Stimulated activated CD4-positive, alpha-beta T cell treated with anti-CD3 and anti-CD28 coated beads, Interleukin-15, amount 100 ng/mL, for 48 hours (primary cell): ENCODE data around the gene IFT122.

Source experiments
- DNase-seq, 2 donors: peaks; one replicate each; pipeline ENCODE4 v3.0.0-alpha.2; 2020; ENCODE audit warnings: low read depth in 2 of 2

IFT122 gene

DNA sequence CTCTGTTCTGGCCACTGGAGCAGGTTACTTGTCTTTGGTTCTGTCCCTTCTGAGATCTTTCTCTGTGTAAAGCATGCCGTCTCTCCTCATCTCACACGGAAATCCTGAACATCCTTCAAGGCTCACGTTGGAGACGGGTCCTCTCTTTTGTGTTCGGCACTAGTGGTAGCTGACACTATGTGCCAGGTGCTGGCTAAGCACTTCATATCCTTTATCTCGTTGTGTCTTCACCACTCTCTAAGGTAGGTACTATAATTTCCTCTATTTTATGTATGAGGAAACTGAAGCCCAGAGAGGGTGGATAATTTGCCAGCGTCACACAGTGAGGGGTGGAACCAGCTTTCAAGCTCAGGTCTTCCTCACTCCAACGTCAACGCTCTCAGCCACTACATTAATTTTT lies 1.2 kb downstream of the IFT122 start:
- DNase-seq = no peak

DNA sequence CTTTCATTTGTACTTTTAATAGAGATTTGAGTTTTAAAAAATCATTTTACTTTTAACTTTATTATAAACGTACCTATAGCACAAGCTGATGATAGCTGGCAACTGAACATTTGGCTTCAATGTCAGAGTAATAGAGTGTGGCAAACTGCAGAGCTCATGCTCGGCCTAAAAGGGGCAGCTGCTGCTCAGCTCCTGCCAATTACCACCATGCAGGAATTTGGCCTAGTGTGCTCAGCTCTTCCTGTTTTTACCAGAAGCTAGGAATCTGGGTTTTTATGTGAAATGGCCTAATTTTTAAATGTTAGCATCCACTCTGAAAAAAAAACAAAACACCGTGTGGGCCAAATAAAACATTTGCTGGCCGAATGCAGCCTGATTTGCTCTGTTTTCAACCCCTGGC lies 1.8 kb downstream of the IFT122 start:
- no peak for DNase-seq

DNA sequence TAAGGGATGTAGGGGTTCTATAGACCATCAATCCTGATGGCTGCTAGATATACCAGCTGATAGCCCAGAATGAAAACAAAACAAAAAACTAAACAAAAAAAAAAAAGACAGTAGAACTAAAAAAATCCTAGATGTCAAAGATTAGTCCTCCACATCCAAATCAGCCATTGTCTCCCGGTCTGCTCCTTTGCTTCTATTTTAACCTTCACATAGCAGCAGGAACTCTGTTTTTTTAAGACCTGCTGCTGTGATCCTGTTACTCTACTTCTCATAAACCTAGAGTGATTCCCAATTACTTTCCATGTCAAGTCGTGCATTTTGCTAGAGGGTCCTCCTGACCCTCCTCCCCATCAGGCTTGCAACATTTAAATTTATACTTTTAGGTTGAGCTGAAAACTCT lies 2.5 kb downstream of the IFT122 start:
- no peak for DNase-seq

DNA sequence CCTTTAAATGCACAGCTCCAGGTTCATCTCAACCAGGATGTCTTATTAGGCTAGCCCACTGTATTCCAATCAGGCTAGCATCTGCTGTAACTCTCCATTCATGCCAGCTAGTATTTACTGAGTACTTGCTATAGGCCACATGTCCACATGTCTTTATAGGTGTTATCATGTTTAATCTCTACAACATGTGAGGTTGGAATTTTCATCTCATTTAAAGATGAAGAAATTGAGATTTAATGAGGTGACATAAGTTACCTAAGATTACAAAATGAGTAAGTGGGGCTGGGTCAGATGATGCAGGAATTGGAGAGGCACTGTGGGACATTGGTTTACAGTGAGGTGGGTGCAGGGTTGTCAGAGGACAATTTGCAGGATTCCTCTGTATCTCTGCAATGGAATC lies 2.9 kb downstream of the IFT122 start:
- no peak for DNase-seq

DNA sequence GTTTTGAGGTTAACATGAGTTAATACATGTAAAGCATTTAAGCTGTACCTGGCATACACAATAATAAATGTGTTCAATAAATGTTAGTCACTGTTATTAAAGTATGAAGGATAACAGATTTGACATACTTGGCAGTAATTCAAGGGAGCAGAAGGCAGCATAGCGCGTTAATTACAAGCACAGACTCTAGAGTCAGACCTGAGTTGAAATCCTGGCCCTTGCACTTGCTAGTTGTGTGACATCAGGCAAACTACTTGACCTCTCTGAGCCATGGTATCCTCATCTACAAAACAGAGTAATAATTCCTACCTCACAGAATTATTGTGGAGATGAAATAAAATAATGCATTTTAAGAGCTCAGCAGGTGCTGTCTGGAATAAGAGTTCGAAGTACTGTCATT lies 5.4 kb downstream of the IFT122 start:
- DNase-seq = no peak

DNA sequence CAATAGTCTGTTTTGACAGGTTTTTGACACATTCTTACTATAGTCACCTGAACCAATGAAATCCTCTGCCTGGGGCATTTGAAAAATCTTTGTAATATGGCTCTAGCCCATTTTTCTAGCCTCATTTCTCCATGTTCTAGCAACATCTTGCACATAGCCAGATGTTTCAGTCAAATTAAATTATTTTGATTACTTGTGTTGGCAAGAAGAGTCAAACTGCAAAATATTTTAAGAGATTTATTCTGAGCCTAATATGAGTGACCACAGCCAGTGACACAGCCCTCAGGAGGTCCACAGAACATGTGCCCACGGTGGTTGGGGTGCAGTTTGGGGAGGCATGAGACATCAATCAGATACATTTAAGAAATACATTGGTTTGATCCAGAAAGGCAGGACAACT lies 6.9 kb downstream of the IFT122 start:
- no peak for DNase-seq

DNA sequence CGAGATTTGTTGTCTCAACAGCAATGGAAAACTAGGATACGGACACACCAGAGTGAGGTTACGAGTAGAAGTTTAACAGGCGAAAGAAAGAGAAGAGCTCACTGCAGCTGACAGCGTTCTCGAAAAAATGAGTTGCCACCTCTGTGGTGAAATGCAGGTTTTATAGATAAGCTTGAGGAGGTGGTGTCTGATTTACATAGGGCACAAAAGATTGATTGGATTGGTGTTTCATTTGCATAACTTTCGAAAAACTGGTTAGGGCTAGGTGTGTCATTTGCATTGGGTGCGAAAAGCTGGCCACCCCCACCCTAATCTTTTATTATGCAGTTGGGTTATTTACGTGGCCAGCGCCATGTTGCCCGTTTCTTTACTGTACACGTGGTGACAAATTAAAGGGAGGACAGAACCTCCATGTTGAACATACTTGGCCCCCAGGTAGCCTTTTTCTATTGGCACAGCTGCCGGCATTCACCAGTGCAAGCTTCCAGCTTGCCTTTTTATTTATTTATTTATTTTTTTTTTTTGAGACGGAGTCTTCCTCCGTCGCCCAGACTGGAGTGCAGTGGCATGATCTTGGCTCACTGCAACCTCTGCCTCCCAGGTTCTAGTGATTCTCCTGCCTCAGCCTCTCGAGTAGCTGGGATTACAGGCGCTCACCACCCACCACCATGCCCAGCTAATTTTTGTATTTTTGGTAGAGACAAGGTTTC lies 8.3 kb downstream of the IFT122 start:
- no peak for DNase-seq

DNA sequence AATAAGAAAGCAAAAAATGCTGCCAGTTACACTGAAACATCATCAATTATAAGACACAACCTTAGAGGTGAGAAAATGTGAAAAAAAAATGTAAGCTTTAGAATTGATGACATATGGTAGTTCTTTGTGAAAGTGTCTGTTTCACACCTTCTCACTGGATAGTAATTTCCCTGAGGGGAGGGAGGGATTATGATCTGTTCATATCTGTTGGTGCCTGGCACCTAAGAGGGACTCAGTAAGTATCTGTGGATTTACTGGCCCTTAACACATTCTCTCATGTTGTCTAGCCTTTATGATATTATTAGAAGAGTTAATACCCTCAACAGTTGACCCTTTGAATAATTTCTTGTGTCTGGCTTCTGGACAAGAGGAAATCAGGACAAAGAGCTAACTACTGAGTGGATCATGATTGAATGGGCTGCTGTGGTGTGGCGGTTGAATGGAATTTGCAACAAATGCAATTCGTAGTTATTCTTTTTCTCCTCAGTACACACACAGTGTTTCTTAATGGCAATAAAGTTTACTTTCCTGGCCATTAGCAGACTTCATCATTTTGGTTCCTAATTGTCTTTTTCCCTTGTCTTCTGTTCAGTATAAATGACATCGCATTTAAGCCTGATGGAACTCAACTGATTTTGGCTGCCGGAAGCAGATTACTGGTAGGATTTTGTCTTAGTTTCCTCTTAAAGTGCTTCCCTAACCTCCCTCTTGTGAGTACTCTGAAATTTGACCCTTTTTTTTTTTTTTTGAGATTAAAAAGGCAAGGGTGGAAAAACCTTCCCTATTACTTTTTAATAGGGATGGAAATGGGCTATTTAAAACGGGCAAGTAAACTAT lies 9.5 kb downstream of the IFT122 start:
- no peak for DNase-seq

DNA sequence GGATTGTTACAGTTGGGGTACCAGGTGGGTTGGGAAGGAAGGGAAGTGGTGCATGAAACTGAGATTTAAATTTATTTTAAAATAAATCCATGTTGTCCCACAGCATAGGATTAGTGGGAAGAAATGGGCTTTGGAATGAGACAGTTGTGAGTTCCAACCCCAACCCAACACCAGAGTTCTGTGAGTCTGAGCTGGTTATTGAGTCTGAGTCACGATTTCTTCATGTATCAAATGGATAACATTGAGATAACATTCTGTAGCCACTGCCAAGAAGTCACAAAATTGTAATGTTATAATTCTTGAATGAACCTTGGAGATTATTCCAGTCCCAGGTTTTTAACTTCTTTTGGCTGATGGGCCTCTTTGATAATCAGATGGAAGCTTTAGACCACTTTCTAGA lies 13.7 kb downstream of the IFT122 start:
- no peak for DNase-seq

DNA sequence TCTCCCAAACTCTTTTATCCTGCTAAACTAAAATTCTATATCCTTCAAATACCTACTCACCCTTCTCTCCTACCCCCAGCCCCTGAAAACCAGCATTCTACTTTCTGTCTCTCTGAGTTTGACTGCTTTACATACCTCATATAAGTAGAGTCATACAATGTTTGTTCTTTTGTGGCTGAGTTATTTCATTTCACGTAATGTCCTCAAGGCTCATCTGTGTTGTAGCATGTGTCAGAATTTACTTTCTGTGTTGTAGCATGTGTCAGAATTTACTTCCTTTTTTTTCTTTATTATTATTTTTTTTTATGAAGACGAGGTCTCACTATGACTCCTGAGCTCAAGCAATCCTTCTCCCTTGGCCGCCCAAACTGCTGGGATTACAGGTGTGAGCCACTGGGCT lies 20.1 kb downstream of the IFT122 start:
- DNase-seq = no peak

DNA sequence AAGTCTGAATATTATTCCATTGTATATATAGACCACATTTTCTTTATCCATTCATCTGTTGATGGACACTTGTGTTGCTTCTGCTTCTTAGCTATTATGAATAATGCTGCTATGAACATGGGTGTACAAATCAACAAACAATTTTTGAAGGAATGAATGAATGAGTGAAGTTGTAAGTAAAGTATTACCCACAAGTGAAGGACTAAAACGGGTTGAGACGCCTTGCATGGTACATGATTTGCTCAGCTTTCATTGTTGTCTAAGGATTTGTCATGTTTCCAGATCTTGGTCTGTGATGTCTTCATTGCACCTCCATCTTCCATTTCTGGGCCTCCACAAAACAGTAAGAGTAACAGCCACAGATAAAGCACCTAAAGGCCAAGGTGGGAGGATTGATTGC lies 20.5 kb downstream of the IFT122 start:
- DNase-seq = no peak

DNA sequence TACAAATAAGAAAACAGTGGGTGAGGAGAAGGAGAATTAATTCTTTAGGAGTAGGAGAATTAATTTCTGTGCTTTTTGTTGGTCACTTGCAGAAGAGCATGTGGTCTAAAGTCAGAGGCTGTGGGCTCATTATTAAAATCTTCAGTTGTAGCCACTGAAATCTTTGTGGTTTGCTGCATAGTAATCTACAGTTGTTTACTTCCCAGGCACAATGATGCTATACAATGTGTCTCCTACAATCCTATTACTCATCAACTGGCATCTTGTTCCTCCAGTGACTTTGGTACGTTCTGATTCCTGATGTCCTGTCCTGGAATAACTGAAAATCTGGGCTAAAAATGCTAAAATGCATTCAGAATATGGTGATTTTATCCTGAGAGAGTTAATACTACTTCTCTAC lies 21.0 kb downstream of the IFT122 start:
- DNase-seq = no peak

DNA sequence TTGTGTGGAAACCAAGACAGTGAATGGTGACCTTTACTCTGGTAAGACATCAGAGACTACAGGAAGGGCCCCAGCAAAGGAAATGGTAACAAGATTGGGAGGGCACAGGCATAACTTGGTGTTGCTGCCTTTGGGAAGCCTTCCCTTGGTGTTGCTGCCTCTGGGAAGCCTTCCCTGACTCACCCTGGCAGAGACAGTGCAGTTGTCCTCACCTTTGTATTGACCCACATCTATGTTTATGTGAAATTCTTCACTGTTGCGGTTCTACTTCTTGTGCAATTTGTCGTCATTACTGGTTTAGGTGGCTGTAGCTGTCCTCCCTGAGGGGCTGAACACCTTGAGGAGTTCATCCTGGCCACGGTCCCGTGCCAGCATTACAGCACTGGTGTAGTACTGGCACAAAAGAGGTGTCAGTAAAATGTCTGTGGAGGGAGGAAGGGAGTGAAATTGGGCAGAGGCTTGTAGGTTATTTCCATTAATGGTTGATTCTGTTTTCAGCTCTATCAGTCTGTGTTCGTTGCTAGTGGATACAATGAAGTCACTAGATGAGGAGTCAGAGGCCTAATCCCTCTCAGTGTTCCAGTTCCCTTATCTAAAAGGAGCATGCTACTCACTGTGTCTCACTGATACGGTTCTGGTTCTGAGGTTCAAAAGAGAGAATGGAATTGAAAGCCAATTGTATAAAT lies 21.6 kb downstream of the IFT122 start:
- DNase-seq = no peak

DNA sequence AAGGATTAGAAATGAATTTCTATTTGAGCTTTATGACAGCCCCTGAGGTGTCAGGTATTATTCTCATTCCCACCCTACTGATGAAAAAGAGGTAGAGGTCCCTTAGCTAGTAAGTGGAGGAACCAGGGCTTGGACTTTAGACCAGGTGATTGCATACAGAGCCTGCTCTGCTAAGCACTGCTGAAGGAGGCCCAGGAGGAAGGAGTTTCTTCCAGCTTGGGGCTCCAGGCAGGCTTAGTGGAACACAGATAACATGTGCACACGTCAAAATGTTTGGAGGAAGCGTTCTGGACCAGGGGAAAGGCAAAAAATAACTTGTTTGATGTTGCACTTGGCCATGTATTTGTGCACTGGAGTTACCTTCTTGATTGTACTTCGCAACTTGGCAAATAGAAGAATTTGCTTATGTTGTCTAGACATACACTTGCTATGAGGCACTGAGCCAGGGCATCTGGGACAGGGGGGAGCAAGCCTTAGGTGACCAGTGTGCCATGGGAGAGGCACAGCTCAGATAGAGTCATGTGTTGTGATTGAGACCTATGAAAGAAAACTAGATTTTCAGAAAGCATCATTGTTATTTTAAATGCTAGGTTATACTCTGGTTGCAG lies 22.4 kb downstream of the IFT122 start:
- DNase-seq = no peak

DNA sequence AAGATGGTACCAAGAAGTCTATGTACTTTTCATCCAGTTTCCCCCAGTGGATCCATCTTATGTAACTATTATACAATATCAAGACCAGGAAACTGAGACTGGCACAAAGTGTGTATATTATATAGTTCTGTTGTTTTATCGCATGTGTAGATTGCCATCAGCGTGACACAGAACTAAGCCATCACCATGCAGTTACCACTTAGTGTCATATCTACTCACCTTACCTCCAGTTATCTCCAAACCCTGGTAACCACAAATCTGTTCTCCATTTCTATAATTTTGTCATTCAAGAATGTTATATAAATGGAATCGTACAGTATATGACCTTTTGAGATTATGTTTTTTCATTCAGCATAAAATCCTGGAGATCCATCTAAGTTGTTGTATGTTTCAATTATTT lies 23.1 kb downstream of the IFT122 start:
- no peak for DNase-seq

DNA sequence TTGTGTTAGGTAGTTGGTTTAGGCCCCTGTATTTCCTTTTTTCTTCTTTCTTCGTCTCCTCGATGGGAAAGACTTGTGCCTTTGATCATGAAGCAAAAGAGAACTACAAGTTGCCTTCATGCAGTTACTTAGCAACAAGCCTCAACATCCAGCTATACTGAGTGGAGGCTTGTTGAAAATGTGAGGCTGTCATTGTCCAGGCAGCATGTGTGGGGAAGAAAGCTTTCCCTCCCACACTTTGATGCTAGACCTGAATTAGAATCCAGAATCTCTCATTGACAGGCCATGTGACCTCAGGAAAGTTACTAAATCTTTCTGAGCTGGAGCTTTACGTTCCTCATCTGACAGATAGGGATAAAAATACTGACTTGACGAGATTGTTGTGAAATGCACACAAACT lies 23.7 kb downstream of the IFT122 start:
- DNase-seq = no peak

DNA sequence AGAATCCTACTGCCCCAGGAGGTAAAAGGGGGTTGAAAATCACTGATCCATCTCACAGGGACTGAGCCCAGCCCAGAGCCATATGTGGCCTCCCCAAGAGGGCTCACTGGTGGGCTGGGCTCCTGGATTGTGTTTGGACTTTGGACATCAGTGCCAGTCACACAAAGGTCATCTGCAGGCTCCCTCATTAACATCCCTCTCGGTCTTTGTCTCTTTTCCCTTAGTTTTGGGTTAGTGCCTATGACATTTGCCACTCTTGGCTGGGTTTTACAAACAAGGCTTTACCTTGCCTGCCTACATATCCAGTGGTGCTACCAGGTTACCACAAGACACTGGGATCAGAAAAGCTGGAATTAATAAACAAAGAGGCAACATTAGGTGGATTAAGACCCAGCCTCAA lies 27.9 kb downstream of the IFT122 start:
- DNase-seq = no peak

DNA sequence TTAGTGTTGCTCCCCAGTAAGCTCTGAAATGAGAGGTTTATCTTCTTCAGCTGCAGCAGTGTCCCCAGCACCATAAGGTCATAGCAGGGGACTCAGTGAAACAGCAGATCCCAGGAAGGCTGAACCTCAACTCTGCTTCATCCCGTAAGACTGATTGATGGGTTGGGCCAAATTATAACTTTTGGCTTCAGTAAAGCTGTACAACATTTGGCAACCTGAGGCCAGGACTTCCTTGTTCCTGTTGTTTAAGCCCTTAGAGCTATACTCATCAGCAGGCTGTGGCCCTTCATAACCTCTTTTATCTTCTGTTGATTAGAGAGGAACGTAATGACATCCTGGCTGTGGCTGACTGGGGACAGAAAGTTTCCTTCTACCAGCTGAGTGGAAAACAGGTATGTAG lies 29.0 kb downstream of the IFT122 start:
- DNase-seq = no peak

DNA sequence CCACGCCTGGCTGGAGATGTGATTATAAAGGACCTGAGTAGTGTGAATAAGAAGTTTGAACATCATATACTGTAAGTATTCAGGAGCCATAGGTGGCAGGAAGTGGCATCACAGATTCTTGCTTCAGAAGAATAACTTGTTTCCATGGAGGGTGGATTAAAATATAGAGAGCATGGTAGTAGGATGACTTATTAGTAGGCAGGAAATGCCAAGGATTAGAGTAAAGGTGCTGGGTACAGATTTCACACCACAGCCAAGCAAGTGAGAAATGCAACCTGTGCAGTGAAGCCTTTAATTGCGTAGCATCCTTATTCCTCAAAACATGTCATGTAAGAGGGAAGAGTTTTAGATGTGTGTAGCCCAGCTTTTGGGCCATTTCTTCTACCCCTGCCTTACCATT lies 30.8 kb downstream of the IFT122 start:
- DNase-seq = no peak

DNA sequence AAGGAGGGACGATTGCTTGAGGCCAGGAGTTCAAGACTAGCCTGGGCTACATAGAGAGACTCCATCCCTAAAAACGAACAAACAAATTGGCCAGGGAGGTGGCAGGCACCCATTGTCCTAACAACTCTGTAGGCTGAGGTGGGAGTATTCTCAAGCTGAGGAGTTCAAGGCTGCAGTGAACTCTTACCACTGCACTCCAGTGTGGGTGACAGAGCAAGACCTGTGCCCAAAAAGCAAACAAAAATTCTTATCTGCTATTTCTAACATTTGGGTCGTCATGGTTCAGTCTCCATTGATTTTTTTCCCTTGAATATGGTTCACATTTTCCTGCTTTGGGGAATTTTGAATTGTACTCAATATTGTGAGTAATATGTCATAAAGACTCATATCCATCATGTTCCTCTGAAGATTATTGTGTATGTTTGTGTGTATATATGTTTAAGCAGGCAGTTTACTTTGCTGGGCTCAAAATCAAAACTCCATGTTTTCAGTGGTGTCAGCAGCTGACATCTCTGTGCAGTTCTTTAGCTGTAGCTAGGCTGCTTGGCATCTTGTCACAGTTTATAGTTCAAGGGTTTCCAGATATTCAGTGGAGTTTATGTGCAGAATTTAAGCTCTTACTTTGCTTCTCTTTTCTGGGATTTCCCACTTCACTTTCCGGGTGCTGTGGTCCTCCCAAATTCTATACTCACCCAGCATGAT lies 33.2 kb downstream of the IFT122 start:
- no peak for DNase-seq

DNA sequence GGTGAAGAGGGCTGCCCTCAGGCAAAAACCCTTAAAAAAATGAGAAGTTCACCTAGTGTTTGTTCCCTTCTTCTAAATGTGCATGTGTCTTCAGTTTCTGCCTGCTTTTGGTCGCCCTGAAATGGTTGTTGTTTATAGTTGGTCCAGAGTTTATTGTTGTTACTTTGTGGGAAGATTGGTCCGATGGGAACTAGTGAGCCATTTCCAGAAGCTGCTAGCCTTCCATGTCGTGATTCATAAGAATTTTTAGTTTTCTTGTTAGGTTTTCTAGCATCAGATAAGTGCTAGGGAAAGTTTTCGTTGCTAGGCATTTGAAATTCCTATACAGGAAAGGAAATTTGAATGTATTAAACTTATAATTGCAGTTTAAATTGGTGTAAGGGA lies 33.7 kb downstream of the IFT122 start:
- DNase-seq = no peak
